HCT116 (cell line): ENCODE measurements around the gene LAMTOR4. TPM values are rescaled to one million over a fixed set of nuclear protein-coding genes. Genes with fewer than 3 reads are reported as not detected.

Experiments
- ATAC-seq: fragments of 200-7000 bp; cut with Tn5 transposase; 2 replicates; pipeline ENCODE4 v1.9.1; 2020; ENCODE audit warnings: mild to moderate bottlenecking, moderate library complexity
- BruUV-seq: library from RNA; stranded (reverse); fragments of 400-500 nt; replicated peaks from 2 replicates; lab custom pipeline; 2021; lab: Mats Ljungman, UMichigan
- CTCF ChIA-PET: fragments of 300-600 bp; sonication (Branson Sonifier 250); formaldehyde crosslinking; loops from one replicate; lab custom pipeline; 2021; ENCODE audit warnings: antibody characterized with exemption; lab: Charles Lee
- POLR2A ChIA-PET: fragments of 300-600, 350-600 bp; sonication (Branson Sonifier 250); formaldehyde crosslinking; loops from one replicate; lab custom pipeline; 2021; ENCODE audit warnings: antibody characterized with exemption; lab: Charles Lee
- RAD21 ChIA-PET, 2 experiments: fragments of 300-600 bp; sonication (Branson Sonifier 250); formaldehyde crosslinking; loops; one replicate each; lab custom pipeline; 2023; ENCODE audit warnings: low total read pairs in 2 of 2; ENCODE audit not compliant: uncharacterized antibody in 2 of 2, unreplicated experiment in 2 of 2, low non-redundant PET in 1 of 2; lab: Charles Lee
- DNase-seq: peaks from one replicate; pipeline ENCODE4 v3.0.0-alpha.2; 2010; ENCODE audit warnings: low read depth, low spot score
- H2AFZ ChIP-seq: fragments of 200-600 bp; shearing (Covaris generic), sonication (generic); 2 replicates; pipeline ENCODE4 v1.6.1; 2017; ENCODE audit warnings: low read depth, mixed run types, mixed read lengths, antibody characterized with exemption, low read length; ENCODE audit not compliant: poor library complexity, severe bottlenecking
- H3K27ac ChIP-seq: 2 replicates; pipeline ENCODE4 v1.5.1; 2012; ENCODE audit warnings: low read depth, low read length
- H3K27me3 ChIP-seq: fragments of 200-600 bp; sonication (generic); 2 replicates; pipeline ENCODE4 v1.6.1; 2016; ENCODE audit warnings: mixed run types, low read length, mixed read lengths; ENCODE audit not compliant: insufficient read depth
- H3K36me3 ChIP-seq, 2 experiments: fragments of 200-500 bp in 1 of 2; fragments of 200-600 bp in 1 of 2; sonication (Bioruptor generic) in 1 of 2; sonication (generic) in 1 of 2; 2 replicates each; pipeline versions ENCODE4 v1.5.1 to v1.6.1; 2014 to 2016; ENCODE audit warnings: low read length in 2 of 2, inconsistent platforms in 1 of 2, mixed read lengths in 1 of 2, mixed run types in 1 of 2; ENCODE audit not compliant: insufficient read depth in 2 of 2, control insufficient read depth in 1 of 2
- H3K4me1 ChIP-seq, 2 experiments: fragments of 200-600 bp in 1 of 2; sonication (generic) in 1 of 2; 2 replicates each; pipeline versions ENCODE4 v1.5.1 to v1.6.1; 2012 to 2017; ENCODE audit warnings: low read length in 2 of 2, inconsistent platforms in 1 of 2, mild to moderate bottlenecking in 1 of 2, mixed read lengths in 1 of 2, mixed run types in 1 of 2, moderate library complexity in 1 of 2; ENCODE audit not compliant: insufficient read depth in 2 of 2, control insufficient read depth in 1 of 2
- H3K4me2 ChIP-seq: fragments of 200-600 bp; sonication (generic); 2 replicates; pipeline ENCODE4 v1.6.1; 2017; ENCODE audit warnings: mixed run types, low read length, mixed read lengths
- H3K4me3 ChIP-seq, 2 experiments: fragments of 200-600 bp in 1 of 2; sonication (generic) in 1 of 2; replicated peaks in 1 of 2; 2 replicates each; pipeline ENCODE4 v1.5.1; 2011 to 2016; ENCODE audit warnings: low read length in 2 of 2, control low read depth in 1 of 2, low read depth in 1 of 2, mild to moderate bottlenecking in 1 of 2, mixed read lengths in 1 of 2, mixed run types in 1 of 2
- H3K79me2 ChIP-seq: fragments of 200-600 bp; sonication (generic); 2 replicates; pipeline ENCODE4 v1.6.1; 2017; ENCODE audit warnings: mild to moderate bottlenecking, mixed run types, low read length, moderate library complexity, mixed read lengths; ENCODE audit not compliant: insufficient read depth
- H3K9ac ChIP-seq: fragments of 200-600 bp; sonication (generic); 2 replicates; pipeline ENCODE4 v1.6.1; 2016; ENCODE audit warnings: low read length, mixed read lengths
- H3K9me2 ChIP-seq: fragments of 200-600 bp; sonication (generic), shearing (Covaris generic); 2 replicates; pipeline ENCODE4 v1.6.1; 2017; ENCODE audit warnings: mixed run types, mild to moderate bottlenecking, moderate library complexity; ENCODE audit not compliant: insufficient read depth
- H3K9me3 ChIP-seq, 2 experiments: fragments of 200-500 bp in 1 of 2; fragments of 200-600 bp in 1 of 2; sonication (Bioruptor generic) in 1 of 2; sonication (generic) in 1 of 2; 2 replicates each; pipeline ENCODE4 v1.6.1; 2014 to 2017; ENCODE audit warnings: low read length in 2 of 2, mixed read lengths in 2 of 2, inconsistent platforms in 1 of 2, low read depth in 1 of 2, mild to moderate bottlenecking in 1 of 2, mixed run types in 1 of 2, moderate library complexity in 1 of 2; ENCODE audit not compliant: control insufficient read depth in 1 of 2, insufficient read depth in 1 of 2
- H4K20me1 ChIP-seq: fragments of 200-600 bp; sonication (generic), shearing (Covaris generic); 2 replicates; pipeline ENCODE4 v1.6.1; 2017; ENCODE audit warnings: mixed run types, mild to moderate bottlenecking, moderate library complexity; ENCODE audit not compliant: insufficient read depth
- CBX3 ChIP-seq: IDR thresholded peaks from 2 replicates; pipeline ENCODE4 v1.6.1; 2012; ENCODE audit warnings: low read depth
- CEBPB ChIP-seq: IDR thresholded peaks from 2 replicates; pipeline ENCODE4 v1.6.1; 2012; ENCODE audit warnings: low read depth
- CTCF ChIP-seq, 3 experiments: fragments of 200-600 bp in 1 of 3; sonication (generic) in 1 of 3; IDR thresholded peaks in 2 of 3; conservative IDR thresholded peaks in 1 of 3; 2 replicates each; pipeline ENCODE4 v1.5.1; 2012 to 2017; ENCODE audit warnings: low read depth in 2 of 3, low read length in 2 of 3, antibody characterized with exemption in 1 of 3, borderline replicate concordance in 1 of 3, control low read depth in 1 of 3, mild to moderate bottlenecking in 1 of 3, mixed read lengths in 1 of 3, mixed run types in 1 of 3, moderate library complexity in 1 of 3; ENCODE audit not compliant: insufficient read depth in 1 of 3
- EGR1 ChIP-seq: IDR thresholded peaks from 2 replicates; pipeline ENCODE4 v1.6.1; 2012; ENCODE audit warnings: low read depth
- FOSL1 ChIP-seq: IDR thresholded peaks from 2 replicates; pipeline ENCODE4 v1.6.1; 2012; ENCODE audit warnings: low read depth
- REST ChIP-seq: IDR thresholded peaks from 2 replicates; pipeline ENCODE4 v1.6.1; 2012; ENCODE audit warnings: low read depth
- ZFX ChIP-seq: fragments of 450-650 bp; IDR thresholded peaks from 2 replicates; pipeline ENCODE4 v1.6.1; 2017
- ZNF274 ChIP-seq: fragments of 200-500 bp; sonication (Bioruptor generic); IDR thresholded peaks from 2 replicates; pipeline ENCODE4 v1.6.1; 2014; ENCODE audit warnings: mild to moderate bottlenecking, low read depth, low read length, inconsistent platforms
- intact Hi-C: fragments of 100-400 bp; cut with micrococcal nuclease; formaldehyde crosslinking; loops from 2 replicates; pipeline ENCODE4 v1.10.0; 2022
- total RNA-seq: library from RNA; stranded (reverse); gene quantifications from one replicate; pipeline ENCODE4 v1.2.1, GENCODE V29; 2021; ENCODE audit not compliant: unreplicated experiment
- TF ChIP-seq, protein P1 (sequence below): IDR thresholded peaks from 2 replicates; pipeline ENCODE4 v1.6.1; 2011; ENCODE audit warnings: mild to moderate bottlenecking, low read length, moderate library complexity; ENCODE audit not compliant: insufficient replicate concordance; ENCODE audit errors: extremely low read depth

LAMTOR4 gene
- total RNA-seq, 1 experiment from 2014 or later, result 152 TPM

DNA sequence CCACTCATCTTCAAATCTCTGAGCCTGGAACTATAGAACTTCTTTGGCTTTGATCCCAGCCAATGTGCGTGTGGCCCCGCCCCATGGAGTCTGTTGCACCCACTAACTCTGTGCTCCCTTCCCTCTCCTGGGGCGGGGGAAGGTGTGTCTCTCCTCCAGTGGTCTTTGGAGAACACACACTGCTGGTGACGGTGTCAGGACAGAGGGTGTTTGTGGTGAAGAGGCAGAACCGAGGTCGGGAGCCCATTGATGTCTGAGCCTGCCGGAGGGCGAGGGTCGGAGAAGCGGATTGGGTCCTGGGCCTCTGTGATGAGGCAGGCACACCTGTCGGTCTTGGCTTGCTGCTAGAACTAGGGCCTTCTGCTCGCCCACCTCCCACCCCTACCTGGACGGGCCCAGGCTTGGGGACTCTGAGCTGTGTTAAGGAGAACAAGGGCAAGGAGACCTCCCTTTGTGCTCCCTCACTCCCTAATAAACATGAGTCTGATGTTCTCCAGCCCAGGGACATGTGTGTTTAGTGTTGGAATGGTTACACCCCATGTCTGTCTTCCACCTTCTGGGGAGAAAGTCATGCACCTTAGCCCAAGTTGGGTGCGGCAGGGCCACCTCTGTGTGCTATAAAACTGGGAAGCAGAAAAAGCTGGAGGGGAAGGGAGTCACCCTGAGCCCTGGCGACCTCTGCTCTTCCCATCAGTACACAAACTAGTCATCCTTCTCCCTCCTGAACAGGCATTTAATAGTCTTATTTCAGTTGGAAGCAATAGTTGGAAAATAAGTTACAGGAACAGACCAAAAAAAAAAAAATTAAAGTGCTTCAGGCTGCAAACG lies 5.2 kb downstream of the LAMTOR4 start:
- no peaks in the 10 kb centered on the region for H3K9me3 ChIP-seq
- H3K9ac ChIP-seq, result no peak overlapping the region
- TF ChIP-seq FOSL1 (no peak), CEBPB (no peak), CTCF (IDR thresholded peaks at IDR 0.05 in 2 of 3, conservative IDR thresholded peaks at IDR 0.05 in 1 of 3; ENCODE audit: borderline replicate concordance in 1 of 3, insufficient read depth in 1 of 3, low read depth in 2 of 3, low read length in 2 of 3) (no peak), CBX3 (no peak), EGR1 (no peak), ZFX (no peak), REST (no peak), ZNF274 (no peak)
- TF ChIP-seq, protein P1, sequence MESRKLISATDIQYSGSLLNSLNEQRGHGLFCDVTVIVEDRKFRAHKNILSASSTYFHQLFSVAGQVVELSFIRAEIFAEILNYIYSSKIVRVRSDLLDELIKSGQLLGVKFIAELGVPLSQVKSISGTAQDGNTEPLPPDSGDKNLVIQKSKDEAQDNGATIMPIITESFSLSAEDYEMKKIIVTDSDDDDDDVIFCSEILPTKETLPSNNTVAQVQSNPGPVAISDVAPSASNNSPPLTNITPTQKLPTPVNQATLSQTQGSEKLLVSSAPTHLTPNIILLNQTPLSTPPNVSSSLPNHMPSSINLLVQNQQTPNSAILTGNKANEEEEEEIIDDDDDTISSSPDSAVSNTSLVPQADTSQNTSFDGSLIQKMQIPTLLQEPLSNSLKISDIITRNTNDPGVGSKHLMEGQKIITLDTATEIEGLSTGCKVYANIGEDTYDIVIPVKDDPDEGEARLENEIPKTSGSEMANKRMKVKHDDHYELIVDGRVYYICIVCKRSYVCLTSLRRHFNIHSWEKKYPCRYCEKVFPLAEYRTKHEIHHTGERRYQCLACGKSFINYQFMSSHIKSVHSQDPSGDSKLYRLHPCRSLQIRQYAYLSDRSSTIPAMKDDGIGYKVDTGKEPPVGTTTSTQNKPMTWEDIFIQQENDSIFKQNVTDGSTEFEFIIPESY, result no peak
- no peaks in the 10 kb centered on the region for H4K20me1 ChIP-seq
- POLR2A ChIA-PET, result no interaction called here
- H3K79me2 ChIP-seq, result peaks cover 44% of the 10 kb centered on the region
- intact Hi-C loops, result no loop called here
- no peak overlapping the region for H3K4me3 ChIP-seq
- H3K9me2 ChIP-seq, result no peaks in the 10 kb centered on the region
- RAD21 ChIA-PET, result no interaction called here
- H2AFZ ChIP-seq, result no peak overlapping the region
- BruUV-seq, result no TSS peak
- no peak overlapping the region for H3K4me2 ChIP-seq
- no peaks in the 10 kb centered on the region for H3K27me3 ChIP-seq
- CTCF ChIA-PET, result no interaction called here
- peaks cover 12 to 30% of the 10 kb centered on the region in 2 experiments for H3K4me1 ChIP-seq
- DNase-seq, result no peak
- no peak for ATAC-seq
- H3K36me3 ChIP-seq, result peaks cover 14 to 16% of the 10 kb centered on the region in 2 experiments; a peak in 3 of 4 replicates
- no peak overlapping the region for H3K27ac ChIP-seq
